K562 treated with DMSO at 1 percent for 12 hours (cell line): ENCODE results near the gene WDR45B. TPM values are rescaled to one million over a fixed set of nuclear protein-coding genes. Genes with fewer than 3 reads are reported as not detected.

Experiments
- total RNA-seq: library from RNA; unstranded; fragments of 300-600 nt; gene quantifications from 2 replicates; pipeline ENCODE4 v1.2.3, GENCODE V29; 2022; ENCODE audit not compliant: insufficient read depth

Gene WDR45B
- total RNA-seq = 22.9 and 55.0 TPM in 2 replicates

GRCh38 chr17:82648165-82648668 is at the start of gene WDR45B:
Gene WDR45B, minus strand, starts transcription at chr17:82648444. Its CDS starts 104 bp downstream, at chr17:82648340.

Other genes starting within 250 kb of the WDR45B start
- 25.8 and 26.3 TPM in 2 replicates for gene HEXD, start 230.1 kb downstream of the WDR45B start, total RNA-seq
- 17.0 and 29.9 TPM in 2 replicates for gene OGFOD3, start 229.9 kb downstream of the WDR45B start, total RNA-seq
- gene CYBC1, start 197.7 kb downstream of the WDR45B start, total RNA-seq = 61.3 and 80.2 TPM in 2 replicates
- 421 and 447 TPM in 2 replicates for gene NARF, start 189.7 kb downstream of the WDR45B start, total RNA-seq
- 23.5 and 62.6 TPM in 2 replicates for gene FOXK2, start 128.7 kb downstream of the WDR45B start, total RNA-seq
- gene RAB40B, start 50.3 kb upstream of the WDR45B start, total RNA-seq = 3.6 and 7.4 TPM in 2 replicates
- 28.3 and 36.8 TPM in 2 replicates for gene FN3KRP, start 68.3 kb upstream of the WDR45B start, total RNA-seq
- gene FN3K, start 87.2 kb upstream of the WDR45B start, total RNA-seq = 21.7 and 23.9 TPM in 2 replicates
- gene TBCD, start 103.6 kb upstream of the WDR45B start, total RNA-seq = 74.7 and 91.9 TPM in 2 replicates
- gene ZNF750, start 191.6 kb upstream of the WDR45B start, total RNA-seq = not detected in 2 replicates